ENCODE measurements around the gene TMA16. TPM values are rescaled to one million over a fixed set of nuclear protein-coding genes. Genes with fewer than 3 reads are reported as not detected.

Gene TMA16
- total RNA-seq, 3 donors from 2014 or later (not counting 1 experiment from before 2014, with no cell fraction given), result 8.1 to 10.7 (median 9.1) TPM

DNA sequence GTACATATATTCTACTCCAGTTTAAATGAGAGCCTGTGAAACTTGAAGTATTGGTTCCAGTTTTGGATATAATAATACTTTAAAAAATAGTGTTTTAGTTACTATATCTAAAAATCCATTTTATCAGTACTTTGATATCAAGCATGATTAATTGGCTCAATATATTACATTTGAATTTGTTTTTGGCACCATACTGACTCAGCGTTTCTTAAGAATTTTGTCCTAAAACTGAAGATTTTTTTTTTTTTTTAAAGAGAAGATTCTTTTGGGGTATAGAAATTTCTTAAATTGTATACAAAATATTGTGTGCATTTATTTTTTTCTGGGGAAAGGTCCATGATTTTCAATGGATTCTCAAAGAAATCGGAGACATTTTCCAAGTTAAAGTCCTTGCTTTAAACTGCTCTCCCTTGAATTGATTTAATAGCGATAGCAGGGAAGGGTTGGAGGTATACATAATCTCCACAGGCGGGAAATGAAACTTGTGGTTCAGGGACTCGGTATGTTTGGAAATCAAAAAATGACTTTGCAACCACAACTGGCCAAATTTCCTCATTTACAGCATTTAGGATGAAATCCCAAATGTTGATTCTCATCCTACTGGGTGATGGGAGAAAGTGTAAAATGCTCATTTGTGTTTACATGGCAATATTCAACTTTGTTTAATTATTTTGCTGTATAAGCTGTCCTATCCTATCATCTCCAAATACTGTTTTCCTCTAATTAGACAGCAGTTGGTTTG lies 62.3 kb downstream of the TMA16 start:
- Mint-ChIP-seq H3K9me3 (no peaks in the 10 kb centered on the region), H3K27me3 (ENCODE audit: low read depth in 2 of 2) (peaks cover 0 to 3% of the 10 kb centered on the region in 2 donors), H3K27ac (no peak overlapping the region), H3K4me3 (no peak overlapping the region), H3K4me1 (peaks cover 16 to 22% of the 10 kb centered on the region in 2 donors), H3K36me3 (no peaks in the 10 kb centered on the region)
- TF ChIP-seq, protein P1, sequence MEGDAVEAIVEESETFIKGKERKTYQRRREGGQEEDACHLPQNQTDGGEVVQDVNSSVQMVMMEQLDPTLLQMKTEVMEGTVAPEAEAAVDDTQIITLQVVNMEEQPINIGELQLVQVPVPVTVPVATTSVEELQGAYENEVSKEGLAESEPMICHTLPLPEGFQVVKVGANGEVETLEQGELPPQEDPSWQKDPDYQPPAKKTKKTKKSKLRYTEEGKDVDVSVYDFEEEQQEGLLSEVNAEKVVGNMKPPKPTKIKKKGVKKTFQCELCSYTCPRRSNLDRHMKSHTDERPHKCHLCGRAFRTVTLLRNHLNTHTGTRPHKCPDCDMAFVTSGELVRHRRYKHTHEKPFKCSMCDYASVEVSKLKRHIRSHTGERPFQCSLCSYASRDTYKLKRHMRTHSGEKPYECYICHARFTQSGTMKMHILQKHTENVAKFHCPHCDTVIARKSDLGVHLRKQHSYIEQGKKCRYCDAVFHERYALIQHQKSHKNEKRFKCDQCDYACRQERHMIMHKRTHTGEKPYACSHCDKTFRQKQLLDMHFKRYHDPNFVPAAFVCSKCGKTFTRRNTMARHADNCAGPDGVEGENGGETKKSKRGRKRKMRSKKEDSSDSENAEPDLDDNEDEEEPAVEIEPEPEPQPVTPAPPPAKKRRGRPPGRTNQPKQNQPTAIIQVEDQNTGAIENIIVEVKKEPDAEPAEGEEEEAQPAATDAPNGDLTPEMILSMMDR (IDR thresholded peaks at IDR 0.05), result no peak
- Histone ChIP-seq H3K4me1 (ENCODE audit: control insufficient read depth, insufficient read depth, low read length) (peaks cover 9% of the 10 kb centered on the region), H3K27me3 (ENCODE audit: control insufficient read depth, insufficient read depth, low read length) (no peaks in the 10 kb centered on the region), H3K9me3 (ENCODE audit: control insufficient read depth, insufficient read depth, low read length) (no peaks in the 10 kb centered on the region), H3K4me3 (ENCODE audit: low read length) (no peak overlapping the region), H3K36me3 (ENCODE audit: control insufficient read depth, insufficient read depth, low read length) (no peaks in the 10 kb centered on the region), H3K27ac (ENCODE audit: low read length) (peak overlapping the region; percentile 48)
- WGBS (ENCODE audit: insufficient coverage), result 88% methylated on average over 4 of the region's 5 CpGs
- intact Hi-C loops (cut with micrococcal nuclease), result no loop called here
- no peak for ATAC-seq
- DNase-seq, result no peak

DNA sequence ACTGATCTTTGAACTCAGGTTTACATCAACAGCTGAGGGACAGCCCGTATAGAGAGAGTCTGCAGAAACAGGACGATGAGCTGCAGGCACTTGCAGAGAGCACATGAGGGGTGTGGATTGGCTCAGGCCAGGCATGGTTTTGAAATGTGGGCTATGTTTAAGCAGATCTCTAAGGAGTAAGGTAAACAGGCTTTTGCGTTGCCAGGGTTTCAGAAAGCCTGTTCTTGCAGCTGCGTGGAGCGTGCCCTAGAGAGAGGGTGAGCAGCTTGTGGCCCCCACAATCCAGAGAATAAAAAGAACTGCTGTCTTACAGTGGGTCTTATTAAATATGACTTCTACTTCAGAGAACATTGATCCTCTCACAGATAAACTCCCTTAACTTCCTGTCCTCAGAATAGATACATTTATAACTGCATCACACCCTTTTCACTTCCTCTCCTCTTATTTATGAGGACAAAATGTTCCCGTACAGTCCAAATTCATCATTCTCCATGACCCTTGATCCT lies 64.1 kb downstream of the TMA16 start:
- no peaks in the 10 kb centered on the region for H3K9me3 Mint-ChIP-seq
- intact Hi-C loops (cut with micrococcal nuclease), result no loop called here
- peak overlapping the region; percentile 55 for H3K4me3 Mint-ChIP-seq
- peaks cover 0 to 6% of the 10 kb centered on the region in 2 donors for H3K27me3 Mint-ChIP-seq (ENCODE audit: low read depth in 2 of 2)
- Histone ChIP-seq H3K9me3 (ENCODE audit: control insufficient read depth, insufficient read depth, low read length) (no peaks in the 10 kb centered on the region), H3K4me3 (ENCODE audit: low read length) (no peak overlapping the region), H3K27me3 (ENCODE audit: control insufficient read depth, insufficient read depth, low read length) (no peaks in the 10 kb centered on the region), H3K36me3 (ENCODE audit: control insufficient read depth, insufficient read depth, low read length) (no peaks in the 10 kb centered on the region), H3K4me1 (ENCODE audit: control insufficient read depth, insufficient read depth, low read length) (peaks cover 9% of the 10 kb centered on the region), H3K27ac (ENCODE audit: low read length) (peak overlapping the region; percentile 63)
- under 1% methylated on average over 6 of the region's 6 CpGs for WGBS (ENCODE audit: insufficient coverage)
- ATAC-seq (peak; percentile 34 to 58 (median 48)), DNase-seq (peak in 1 of 2 donors; percentile 46)
- H3K27ac Mint-ChIP-seq, result peak overlapping the region; percentile 21 to 47
- TF ChIP-seq, protein P1 (IDR thresholded peaks at IDR 0.05), result no peak
- H3K36me3 Mint-ChIP-seq, result no peaks in the 10 kb centered on the region
- H3K4me1 Mint-ChIP-seq, result peaks cover 16 to 22% of the 10 kb centered on the region in 2 donors

DNA sequence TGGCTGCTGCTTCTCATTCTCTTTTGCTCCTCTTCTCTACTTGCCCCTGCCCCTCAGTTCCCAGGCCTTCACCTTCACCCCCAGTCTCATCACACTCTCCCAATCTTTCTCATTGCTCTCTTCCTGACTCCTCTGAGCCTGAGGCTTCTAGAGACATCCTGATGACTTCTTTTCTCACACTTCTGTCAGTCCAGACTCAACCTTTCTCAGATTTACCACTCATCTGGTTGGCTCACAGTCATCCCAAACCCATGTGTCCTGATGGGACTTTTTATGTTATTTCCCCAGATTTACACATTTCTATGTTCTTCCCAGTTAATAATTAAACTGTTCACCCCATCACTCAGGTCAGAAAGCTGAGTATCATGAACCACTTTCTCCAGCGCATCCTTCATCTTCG lies 68.0 kb downstream of the TMA16 start:
- ATAC-seq, result no peak
- H3K4me1 Mint-ChIP-seq, result peaks cover 16 to 17% of the 10 kb centered on the region in 2 donors
- intact Hi-C loops (cut with micrococcal nuclease), result no loop called here
- H3K27ac Mint-ChIP-seq, result no peak overlapping the region
- H3K4me3 ChIP-seq (ENCODE audit: low read length), result no peak overlapping the region
- H3K36me3 ChIP-seq (ENCODE audit: control insufficient read depth, insufficient read depth, low read length), result no peaks in the 10 kb centered on the region
- DNase-seq, result no peak
- no peaks in the 10 kb centered on the region for H3K9me3 Mint-ChIP-seq
- peaks cover 9% of the 10 kb centered on the region for H3K4me1 ChIP-seq (ENCODE audit: control insufficient read depth, insufficient read depth, low read length)
- H3K27me3 ChIP-seq (ENCODE audit: control insufficient read depth, insufficient read depth, low read length), result no peaks in the 10 kb centered on the region
- H3K27ac ChIP-seq (ENCODE audit: low read length), result no peak overlapping the region
- H3K4me3 Mint-ChIP-seq, result no peak overlapping the region
- TF ChIP-seq, protein P1 (IDR thresholded peaks at IDR 0.05), result no peak
- WGBS (ENCODE audit: insufficient coverage), result 97% methylated on average over 2 of the region's 2 CpGs
- no peaks in the 10 kb centered on the region for H3K9me3 ChIP-seq (ENCODE audit: control insufficient read depth, insufficient read depth, low read length)
- no peaks in the 10 kb centered on the region for H3K36me3 Mint-ChIP-seq
- H3K27me3 Mint-ChIP-seq (ENCODE audit: low read depth in 2 of 2), result peaks cover 3 to 6% of the 10 kb centered on the region in 2 donors
